ENCODE measurements around the gene SERP1.

DNA sequence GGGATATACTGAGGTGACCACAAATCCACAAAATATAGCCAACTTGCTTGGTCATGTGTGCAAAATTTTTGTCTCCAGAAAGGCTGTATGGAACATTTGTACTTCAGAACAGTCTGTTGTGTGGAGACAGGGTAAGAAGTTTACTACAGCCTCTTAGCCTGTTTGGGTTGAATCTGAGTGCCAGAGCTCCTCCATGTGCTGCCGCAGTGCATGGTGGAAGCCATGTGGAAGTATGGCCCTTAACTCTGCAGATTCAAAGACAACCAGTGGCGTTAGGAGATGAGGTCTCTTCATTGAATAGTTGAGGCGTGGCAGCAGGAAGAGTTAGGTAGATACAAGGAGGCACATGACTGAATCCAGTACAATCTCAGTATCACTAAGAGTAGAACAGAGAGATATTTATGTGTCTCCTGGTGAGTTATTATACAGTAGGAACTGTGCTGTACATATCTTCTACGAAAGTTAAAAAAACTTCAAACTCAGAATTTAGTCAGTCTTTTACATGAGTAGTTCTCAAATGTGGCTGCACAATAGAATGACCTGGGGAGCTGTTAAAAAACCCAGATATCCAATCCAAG lies 9.7 kb upstream of the SERP1 start:
- TF ChIP-seq POLR2A (IDR thresholded peaks at IDR 0.05; ENCODE audit: low read depth, low read length) (no peak), MYC (IDR thresholded peaks at IDR 0.05; ENCODE audit: low read depth, low read length) (no peak), EZH2 (IDR thresholded peaks at IDR 0.05; ENCODE audit: borderline replicate concordance, low read depth, low read length, severe bottlenecking) (no peak), MAX (IDR thresholded peaks at IDR 0.05; ENCODE audit: insufficient read depth, insufficient read length) (no peak)
- TF ChIP-seq, protein P1, sequence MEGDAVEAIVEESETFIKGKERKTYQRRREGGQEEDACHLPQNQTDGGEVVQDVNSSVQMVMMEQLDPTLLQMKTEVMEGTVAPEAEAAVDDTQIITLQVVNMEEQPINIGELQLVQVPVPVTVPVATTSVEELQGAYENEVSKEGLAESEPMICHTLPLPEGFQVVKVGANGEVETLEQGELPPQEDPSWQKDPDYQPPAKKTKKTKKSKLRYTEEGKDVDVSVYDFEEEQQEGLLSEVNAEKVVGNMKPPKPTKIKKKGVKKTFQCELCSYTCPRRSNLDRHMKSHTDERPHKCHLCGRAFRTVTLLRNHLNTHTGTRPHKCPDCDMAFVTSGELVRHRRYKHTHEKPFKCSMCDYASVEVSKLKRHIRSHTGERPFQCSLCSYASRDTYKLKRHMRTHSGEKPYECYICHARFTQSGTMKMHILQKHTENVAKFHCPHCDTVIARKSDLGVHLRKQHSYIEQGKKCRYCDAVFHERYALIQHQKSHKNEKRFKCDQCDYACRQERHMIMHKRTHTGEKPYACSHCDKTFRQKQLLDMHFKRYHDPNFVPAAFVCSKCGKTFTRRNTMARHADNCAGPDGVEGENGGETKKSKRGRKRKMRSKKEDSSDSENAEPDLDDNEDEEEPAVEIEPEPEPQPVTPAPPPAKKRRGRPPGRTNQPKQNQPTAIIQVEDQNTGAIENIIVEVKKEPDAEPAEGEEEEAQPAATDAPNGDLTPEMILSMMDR (IDR thresholded peaks at IDR 0.05; ENCODE audit: extremely low read depth in 1 of 2, insufficient read depth in 1 of 2, low read depth in 1 of 2, low read length in 2 of 2): no peak
